ENCODE results near the gene ATXN7L3.
A peak's percentile ranks its signal among the peaks of the same experiment; 100 is the strongest.

The ATXN7L3 gene

DNA sequence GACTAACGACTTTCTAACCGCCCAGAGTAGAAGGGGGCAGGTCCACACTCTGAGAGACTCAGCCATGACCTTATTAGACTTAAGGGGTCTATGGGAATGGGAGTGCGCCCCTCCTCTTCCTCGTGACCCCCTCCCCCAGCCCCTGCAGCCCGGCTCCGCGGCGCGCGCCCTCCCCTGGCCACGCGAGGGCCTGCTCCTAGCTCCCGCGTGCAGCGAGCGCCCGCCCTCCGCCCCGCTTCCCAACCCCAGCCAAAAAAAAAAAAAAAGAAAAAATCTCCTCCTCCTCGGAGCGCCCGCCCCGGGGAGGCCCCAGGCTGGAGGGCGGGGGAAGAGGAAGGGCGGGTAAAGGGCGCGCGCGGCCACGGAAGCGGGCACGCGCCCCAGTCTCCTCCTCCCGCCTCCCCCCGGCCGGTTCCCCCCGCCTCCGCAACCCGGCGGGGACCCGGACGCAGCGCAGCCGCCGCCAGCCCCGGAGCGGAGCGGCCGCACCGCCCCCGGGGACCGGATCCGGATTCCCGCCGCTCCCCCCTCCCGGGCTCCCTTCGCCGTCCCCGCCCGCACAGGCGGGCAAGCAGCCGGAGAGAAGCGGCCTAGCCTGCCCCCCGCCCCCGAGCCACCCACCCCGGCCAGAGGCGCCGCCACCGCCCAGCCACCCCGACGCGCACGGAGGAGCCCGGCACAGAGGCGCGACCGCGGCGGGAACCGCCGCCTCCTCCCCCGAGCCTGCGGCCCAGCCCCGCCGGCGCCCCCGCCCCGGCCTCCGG, 18.8 kb upstream of the ATXN7L3 start:
- peak; percentile 89 for DNase-seq

DNA sequence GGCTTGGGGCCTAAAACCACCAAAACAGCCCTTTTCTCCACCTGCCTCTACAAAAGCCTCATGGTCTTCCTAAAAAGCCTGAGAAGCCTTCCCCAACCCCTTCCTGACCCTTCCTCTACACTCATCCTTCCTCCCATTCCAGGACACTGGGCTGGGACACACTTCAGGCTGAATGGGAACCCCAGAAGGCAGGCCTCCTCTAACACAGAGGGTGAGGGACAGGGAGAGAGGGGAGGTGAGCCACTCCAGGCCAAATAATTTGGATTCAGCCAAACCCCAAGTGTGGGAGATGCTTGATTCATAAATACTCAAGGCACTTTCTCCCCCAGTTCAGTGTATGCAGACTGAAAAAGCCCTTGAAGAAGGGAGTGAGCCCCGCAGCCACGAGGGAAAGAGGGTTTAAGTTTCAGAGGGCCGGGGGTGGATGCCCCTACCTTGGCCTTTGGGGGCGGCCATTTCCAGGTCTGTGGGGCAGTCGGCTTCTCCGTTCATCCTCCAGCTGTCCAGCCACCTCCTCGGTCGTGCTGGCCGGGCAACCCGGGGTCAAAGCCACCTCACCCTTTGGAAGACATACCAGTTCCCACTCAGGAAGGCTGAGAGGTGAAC, 18.2 kb upstream of the ATXN7L3 start:
- DNase-seq: no peak

DNA sequence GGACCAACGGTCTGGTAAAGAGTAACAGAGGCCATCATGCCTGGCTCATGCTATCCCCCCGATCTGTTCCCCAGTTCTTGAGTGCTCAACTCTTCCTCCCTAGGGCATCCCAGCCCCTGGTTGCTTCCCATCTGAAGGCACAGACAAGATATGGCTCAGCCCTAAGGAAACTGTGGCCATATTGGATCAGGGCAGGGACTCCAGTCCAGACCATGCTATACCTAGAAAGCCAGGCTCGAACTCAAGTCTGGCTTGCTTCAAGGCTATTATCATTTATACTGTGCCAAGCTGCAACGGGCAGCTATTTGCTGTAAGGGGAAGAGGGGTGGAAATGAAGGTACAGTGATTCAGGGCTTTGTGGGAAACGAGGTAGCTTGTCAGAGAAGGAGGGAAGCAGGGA, 17.0 kb upstream of the ATXN7L3 start:
- no peak for DNase-seq

DNA sequence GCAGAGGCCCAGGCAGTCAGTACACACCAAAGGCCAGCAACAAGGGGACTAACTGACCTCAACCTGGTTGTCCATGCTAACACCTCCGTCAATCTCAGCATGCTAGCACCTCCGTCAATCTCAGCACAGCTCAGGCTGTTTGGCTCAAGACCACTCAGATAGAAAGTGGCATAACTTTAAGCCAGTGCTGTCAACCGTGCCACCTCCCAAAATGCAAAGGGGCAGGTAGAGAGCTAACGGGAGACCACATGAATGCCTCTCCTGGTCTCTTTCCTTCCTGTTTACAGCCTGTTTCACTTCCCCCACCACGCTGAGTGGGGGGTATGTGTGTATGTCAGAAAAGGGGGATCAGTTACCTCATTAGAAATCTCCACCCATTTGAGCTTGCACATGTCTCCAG, 16.5 kb upstream of the ATXN7L3 start:
- DNase-seq: no peak

DNA sequence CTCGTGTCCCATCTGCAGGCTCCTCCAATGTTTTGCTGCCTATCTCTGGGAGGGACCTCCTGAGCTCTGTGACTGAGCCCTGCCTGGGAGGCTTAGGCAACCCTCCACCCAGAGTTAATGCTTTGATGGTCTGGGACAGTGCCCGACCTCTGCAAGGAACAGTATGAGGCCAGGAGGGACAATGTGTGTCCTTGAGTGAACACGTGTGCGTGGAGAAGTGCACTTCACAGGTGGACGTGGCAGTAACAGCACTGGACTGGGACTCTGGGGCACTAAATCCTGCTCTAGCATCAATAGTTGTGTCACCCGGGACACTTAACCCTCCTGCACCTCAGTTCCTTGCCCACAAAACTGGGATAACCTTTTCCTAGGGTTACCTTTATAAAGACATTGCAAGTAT, 15.2 kb upstream of the ATXN7L3 start:
- no peak for DNase-seq

DNA sequence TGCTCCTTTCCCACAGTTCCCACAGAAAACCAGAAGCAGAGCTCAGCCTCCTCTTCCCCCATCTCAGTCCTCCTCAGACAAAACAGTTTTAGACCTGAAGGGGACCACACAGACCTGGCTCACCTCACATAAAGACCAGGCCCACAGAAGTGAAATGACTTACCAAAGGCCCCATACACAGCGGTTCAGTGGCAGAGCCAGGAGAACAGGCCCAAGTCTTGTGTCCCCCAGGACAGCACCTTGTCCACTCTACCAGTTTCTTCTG, 14.5 kb upstream of the ATXN7L3 start:
- no peak for DNase-seq

DNA sequence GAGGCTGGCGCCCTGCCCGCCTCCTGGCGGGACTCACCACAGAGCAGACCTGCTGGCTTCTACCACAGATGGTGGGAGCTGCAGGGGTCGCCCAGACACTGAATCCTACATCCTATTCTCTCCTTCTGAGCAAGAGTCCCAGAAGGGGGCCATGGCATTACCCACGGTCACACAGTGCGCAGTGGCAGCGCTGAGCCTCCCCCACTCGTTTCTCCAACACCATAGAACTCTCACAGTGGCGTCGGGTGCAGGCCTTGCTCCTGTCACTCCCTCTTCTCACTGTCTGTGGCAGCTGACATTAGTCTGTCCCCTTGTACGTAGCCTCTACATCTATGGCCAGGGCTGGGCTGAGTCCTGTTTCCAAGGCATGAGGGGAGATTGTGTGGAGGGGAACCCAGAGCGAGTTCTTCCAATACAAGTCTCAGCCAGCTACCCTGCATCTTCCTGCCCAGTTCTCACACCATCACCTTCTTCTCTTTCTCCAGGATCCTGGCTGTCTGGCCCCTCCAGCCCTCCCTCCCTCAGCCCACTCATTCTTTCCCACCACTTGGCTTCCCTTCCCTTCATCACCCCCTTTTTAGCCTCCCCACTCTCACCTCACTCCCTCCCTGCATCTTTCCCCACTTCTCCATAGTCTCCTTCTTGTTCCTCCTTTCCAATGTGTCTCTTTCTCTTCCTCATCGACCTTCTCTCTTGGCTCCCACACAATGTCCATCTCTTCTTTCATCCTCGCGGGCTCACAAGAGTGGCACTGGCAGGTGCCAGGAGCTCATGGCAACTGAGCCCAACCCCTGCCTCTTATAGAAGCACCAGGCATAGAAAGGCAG, 13.9 kb upstream of the ATXN7L3 start:
- no peak for DNase-seq

DNA sequence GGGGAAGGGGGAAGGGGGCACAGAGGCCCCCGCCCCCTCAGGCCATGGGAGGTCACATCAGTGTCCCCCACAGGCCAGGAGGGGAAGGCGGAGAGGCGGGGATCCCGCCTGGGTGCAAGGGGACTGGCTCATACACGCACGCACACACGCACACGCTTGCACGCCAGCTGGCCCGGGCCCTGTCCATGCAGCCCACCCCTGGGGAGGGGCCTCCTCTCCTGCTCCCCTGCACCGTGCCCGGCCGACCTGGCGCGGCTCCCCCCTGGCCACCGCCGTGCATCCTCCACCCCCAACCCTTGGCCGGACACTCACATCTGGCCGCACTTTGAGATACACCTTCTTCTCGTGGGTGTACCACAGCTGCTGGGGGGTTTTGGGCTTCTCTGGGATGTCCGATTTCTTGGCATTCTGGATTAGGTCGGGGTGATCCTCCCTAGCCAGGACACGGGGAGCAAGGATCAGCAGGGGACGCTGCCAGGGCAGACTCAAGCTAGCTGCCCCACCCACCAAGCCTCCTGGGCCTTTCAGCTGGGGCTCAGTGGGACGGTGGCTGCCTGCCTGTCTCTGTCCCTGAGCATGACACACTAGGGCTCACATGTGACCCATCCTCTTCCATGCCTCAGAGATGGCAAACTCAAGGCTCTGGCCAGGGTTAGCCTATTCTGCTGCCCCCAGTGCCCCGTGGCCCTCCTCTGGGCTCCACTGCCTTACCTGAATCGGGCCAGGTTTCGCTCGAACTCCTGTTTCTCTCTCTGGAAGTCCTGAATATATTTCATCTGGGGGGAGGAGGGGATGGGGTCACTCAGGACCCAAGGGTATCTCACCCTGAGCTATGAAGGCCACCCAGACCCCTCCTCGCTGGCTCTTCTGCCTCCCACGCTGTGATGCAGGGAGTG, 13.1 kb upstream of the ATXN7L3 start:
- no peak for DNase-seq

DNA sequence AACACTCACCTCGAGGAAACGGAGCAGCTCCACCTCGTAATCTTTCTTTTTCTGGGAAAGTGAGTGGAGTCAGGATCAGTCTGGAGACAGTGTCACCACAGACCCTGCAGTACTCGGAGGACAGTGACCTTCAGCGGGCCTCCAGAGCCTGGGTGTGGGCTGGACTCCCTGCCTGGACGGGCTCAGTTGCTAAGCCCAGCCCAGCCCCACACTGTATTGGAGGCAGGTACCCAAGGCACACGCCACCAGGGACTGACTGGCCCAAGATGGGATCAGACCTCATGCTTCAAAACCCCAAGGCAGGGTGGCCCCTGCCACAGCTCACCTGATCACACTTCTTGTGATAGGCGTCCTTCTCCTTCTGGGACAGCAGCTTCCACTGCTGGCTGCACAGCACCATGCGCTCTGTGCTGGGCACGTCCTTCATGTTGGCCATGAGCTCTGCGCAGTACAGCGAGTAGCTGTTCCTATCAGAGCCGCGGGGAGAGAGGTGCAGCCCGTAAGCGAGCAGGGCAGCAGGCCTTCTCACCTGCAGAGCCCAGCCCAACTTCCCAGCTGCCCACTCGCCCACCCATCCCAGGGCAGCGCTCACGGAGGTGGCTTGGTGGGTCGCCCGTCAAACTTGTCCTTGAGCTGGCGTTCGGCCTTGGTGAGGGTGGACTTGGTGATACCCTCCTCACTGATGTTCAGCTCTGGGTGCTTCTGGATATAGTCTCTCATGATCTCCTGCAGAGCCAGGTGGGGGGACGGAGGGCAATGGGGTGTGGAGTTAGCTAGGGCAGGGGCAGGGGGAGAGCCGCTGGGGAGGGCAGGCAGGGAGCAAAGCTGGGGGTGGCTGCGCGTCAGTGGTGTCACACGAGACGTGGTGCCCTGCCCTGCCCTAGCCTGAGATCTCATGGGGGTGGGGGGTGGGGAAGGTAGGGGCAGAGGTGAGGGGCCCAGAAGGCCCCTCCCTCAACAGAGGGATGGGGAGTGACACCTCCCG, 11.9 kb upstream of the ATXN7L3 start:
- DNase-seq: no peak

DNA sequence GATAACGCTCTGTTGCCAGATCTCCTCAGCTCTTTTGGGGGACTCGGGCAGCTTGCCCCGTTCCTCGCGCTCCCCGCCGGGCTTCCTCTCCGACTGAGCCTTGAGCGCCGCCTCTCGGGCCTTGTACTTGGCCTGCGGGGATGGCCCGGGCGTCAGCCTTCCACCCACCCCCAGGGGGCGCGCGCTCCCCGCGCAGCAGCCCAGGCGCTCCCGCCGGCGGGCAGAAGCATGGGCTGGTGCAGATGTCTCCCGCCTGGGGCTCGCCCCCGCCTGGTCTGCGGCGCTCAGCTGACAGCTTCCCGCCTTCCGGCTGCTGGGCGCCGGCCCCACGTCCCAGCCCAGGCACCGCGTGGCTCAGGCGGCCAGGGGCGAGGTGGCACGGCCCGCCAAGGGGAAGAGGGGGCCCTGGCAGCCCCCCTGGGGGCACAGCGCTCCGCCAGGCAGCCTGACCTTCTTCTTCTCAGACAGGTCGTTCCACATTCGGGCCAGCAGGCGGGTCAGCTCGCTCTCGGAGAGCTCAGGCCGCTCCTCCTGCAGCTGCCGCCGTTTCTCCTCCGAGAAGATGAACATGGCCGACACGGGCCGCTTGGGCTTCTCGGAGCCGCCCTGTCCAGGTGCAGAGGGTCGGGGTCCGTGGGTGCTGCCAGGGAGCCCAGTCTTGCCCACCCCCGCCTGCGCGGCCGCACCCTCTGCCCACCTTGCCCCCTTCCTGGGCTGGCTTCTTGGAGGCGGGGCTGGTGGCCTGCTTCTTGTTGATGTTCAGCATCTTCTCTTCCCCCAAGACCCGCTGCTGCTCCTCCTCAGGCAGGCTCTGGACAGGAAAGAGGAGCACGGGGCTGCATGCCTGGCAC, 10.9 kb upstream of the ATXN7L3 start:
- DNase-seq: peak; percentile 93

DNA sequence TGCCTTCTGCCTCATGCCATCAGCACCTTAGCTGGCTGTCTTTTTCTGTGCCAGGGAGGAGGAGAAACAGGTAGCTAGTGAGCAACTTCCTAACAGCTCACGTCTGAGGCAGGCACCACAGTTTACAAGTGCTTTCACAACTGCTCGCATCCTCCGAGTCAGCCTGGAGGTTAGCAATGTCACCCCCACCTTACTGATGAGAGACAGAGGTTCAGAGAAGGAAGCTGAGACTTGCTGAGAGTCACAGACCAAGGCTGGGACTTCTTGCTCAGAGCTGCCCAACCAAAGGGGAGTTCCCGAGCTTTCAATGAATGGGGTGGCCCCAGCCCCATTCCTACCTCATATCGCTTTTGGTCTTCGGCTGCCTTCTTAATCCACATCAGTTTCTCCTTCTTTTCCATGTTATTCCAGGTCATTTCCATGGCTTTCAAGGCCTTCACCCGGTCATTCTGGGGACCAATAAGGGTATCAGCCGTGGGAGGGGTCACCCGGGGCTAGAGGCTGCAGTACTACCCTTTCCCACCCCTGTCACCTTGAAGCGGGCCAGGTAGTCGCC, 10.2 kb upstream of the ATXN7L3 start:
- peak; percentile 70 for DNase-seq

DNA sequence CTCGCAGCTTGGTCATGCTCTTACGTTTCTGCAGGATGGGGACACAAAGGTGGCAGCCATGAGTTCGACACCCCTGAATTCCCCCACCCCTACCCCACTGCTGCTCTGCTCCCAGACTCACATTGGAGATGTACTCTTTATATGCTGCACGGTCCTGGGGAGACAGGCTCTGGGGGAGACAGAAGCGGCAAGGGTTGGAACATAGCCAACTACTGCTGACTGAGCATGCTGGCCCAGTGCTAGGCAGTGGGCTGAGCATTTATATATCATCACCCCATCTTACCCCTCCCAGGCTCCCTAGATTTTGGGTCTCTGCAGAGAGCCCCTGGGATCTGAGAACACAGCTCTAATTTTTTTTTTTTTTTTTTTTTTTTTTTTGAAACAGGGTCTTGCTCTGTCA, 8.1 kb upstream of the ATXN7L3 start:
- DNase-seq: no peak

DNA sequence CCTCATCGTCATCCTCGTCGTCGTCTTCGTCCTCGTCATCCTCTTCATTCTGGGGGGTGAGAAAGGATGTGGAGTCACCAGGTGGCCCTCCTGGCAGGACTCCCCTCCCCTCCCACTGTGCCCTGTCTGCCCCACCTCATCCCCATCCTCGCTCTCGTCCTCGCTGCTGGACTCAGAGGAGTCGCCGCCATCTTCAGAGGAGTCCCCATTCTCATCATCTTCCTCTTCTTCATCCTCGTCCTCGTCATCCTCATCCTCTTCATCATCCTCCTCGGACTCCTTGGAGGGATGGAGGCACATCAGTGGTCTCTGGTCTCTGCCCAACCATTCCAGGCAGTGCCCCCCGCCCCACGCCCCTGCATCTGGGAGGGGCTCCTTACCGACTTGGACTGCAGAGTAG, 7.6 kb upstream of the ATXN7L3 start:
- DNase-seq: no peak

DNA sequence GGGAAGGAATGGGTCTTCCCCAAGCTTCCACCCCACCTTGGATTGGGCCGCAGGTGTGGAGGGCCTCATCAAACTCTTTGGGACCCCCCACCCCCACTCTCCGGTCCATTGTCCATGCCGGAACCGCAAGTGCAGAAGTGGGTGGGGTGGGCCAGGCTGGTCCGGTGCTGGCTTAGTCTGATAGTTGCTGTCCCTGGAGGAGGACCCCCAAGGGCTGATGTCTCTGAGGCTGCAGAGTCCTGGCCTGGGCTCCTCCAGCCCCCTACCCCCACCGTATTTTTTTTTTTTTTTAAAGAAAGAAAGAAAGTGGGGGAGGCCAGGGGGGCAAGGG, 7.1 kb upstream of the ATXN7L3 start:
- DNase-seq: no peak

DNA sequence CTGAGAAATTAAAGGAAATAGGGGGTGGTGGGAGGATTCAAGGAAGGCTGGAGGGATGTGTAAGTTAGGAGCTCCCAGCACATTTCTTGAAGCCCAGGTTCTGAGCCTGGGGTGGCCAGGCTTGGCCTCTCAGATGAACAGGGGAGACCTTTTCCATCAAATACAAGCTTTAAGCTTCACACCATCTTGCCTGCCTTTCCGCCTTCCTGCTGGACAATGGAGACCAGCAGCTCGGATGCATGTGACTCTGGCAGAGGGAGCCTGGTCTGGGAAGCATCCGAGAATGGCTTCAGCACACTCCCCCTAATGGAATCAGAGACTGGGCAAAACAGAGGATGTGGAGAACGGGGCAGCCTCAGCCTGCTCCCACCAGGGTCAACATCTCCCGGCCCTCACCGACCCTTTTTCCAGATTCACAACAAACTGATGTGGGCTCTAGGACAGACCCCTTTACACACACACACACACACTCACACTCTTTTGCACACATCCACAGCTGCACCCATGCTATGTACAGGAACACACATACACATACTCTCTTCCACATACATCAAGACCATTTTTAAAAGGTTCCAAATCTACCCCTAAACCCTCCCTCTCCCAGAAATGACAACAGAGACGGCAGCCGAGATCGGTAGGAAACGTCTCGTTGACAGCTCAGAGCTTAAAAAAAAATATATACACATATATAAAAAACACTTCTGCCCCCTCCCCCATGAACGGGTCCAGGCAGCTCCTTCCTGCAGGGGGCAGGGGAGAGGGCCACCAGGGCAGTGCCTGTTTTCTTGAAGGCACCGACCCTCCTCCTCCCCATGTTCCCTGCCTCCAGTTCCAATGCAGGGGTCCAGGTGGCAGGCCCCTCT, 6.5 kb upstream of the ATXN7L3 start:
- no peak for DNase-seq

DNA sequence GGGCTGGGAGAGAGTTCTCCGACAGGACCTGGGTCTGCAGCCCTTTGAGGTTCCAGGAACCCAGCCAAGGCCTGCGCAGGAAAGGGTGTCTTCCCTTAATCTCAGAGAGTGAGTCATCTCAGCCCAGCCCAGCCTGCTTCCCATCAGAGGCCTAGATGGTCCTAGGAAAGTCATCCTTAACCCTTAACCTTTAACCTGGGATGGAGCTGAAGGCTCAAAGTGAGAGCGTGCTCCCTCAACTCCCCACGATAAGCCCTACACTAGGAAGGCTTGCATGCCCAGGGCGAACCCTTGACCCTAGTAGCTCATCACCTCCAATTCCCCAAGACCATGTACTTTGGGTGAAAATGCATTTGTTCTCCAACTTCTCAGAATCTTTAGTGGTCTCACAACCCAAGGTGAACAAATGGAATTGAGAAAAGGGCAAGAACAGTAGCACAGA, 4.8 kb upstream of the ATXN7L3 start:
- DNase-seq: no peak

DNA sequence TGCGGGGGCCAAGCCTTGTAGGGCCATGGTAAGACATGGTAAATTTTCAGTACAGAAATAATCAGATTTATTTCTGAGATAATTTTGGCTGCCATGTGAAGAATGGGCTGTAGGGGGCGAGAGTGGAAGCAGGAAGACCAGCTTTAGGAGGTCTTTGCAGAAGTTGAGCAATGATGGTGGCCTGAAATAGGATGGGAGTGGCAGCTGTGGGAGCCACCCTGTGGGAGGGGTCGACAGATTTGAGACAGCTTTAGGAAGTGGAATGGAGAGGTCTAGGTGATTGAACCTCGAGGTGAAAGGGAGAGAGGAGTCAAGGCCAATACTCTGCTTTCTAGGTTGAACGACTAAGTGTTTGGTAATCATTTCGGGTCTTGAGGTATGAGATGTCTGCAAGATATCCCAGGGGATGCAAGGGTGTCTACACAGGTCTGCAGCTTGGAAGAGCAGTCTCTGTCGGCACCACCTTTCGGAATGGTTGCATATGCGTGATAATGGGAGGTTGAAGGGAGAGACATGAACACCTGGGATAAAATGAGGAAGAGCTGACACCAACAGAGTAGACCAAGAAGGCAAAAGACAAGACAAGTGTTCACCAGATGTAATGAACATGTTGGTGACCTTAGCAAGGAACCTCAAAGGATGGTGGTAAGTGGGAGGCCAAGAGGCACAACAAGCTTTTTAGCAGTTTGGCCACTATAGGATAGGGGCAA, 4.2 kb upstream of the ATXN7L3 start:
- DNase-seq: peak; percentile 71

DNA sequence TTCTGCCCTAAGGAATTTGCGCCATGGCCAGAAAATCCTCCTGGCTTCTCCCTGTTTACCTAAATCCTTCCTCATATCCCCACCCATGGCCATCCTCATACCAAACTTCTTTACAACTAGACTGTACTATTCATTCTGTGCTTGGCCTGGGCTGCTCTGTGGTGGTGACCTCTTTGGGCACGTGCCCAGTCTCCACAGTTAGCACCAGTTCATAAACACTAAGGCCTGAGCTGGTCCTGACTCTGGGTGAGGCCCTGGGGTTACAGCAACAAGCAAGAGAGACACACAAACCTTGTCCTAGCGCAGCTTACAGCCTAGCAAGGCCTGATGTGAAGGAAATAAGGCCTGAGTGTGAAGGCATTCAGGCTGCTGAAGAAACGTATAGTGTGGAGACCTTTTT, 3.1 kb upstream of the ATXN7L3 start:
- no peak for DNase-seq
